Thymus (tissue), 14 donors: ENCODE measurements around the gene KLK6. TPM values are rescaled to one million over a fixed set of nuclear protein-coding genes. Genes with fewer than 3 reads are reported as not detected.

Experiments
- DNase-seq, 9 donors: peaks; one replicate each; pipeline ENCODE4 v3.0.0-alpha.2; 2013; ENCODE audit warnings: low spot score in 9 of 9, low read depth in 6 of 9, missing footprints in 1 of 9
- H3K27ac ChIP-seq, 2 donors: one replicate each; pipeline ENCODE4 v1.5.1; 2013; ENCODE audit warnings: control low read depth in 1 of 2, low read depth in 1 of 2, low read length in 1 of 2, mild to moderate bottlenecking in 1 of 2, moderate library complexity in 1 of 2
- H3K27me3 ChIP-seq, 2 donors: one replicate each; pipeline ENCODE4 v1.5.1; 2013; ENCODE audit warnings: low read length in 1 of 2; ENCODE audit not compliant: control insufficient read depth in 2 of 2, insufficient read depth in 1 of 2
- H3K36me3 ChIP-seq, 2 donors: one replicate each; pipeline ENCODE4 v1.5.1; 2013; ENCODE audit warnings: low read length in 1 of 2, mild to moderate bottlenecking in 1 of 2, moderate library complexity in 1 of 2; ENCODE audit not compliant: control insufficient read depth in 2 of 2, insufficient read depth in 2 of 2
- H3K4me1 ChIP-seq, 2 donors: one replicate each; pipeline ENCODE4 v1.5.1; 2013; ENCODE audit warnings: low read length in 2 of 2; ENCODE audit not compliant: control insufficient read depth in 2 of 2, insufficient read depth in 2 of 2
- H3K4me3 ChIP-seq, 2 donors: one replicate each; pipeline ENCODE4 v1.5.1; 2013; ENCODE audit warnings: low read length in 2 of 2, control low read depth in 1 of 2, mild to moderate bottlenecking in 1 of 2
- H3K9me3 ChIP-seq, 2 donors: one replicate each; pipeline ENCODE4 v1.5.1; 2013; ENCODE audit warnings: low read length in 1 of 2, mild to moderate bottlenecking in 1 of 2; ENCODE audit not compliant: control insufficient read depth in 2 of 2, insufficient read depth in 1 of 2
- WGBS: extraction: QIAGEN DNeasy Blood & Tissue Kit; methylation state at CpG from one replicate; pipeline ENCODE4 v1.1.7; 2013; 5-methylcytosine and 5-hydroxymethylcytosine counted together
- long read RNA-seq, 10 donors: transcript quantifications; one replicate each; lab custom pipeline, GENCODE V29; 2026
- polyA plus RNA-seq: library from polyadenylated mRNA; stranded (reverse); fragments of 200-250 nt; gene quantifications from one replicate; pipeline ENCODE4 v1.2.3, GENCODE V29; 2013
- total RNA-seq: library from RNA; stranded (reverse); fragments of 120-200 nt; gene quantifications from one replicate; pipeline ENCODE4 v1.2.4, GENCODE V29; 2013
- donor health status: healthy.

Gene KLK6
- total RNA-seq (0.24 TPM), polyA plus RNA-seq (7.0 TPM)
- long read RNA-seq, donor 1 = 0 reads
- long read RNA-seq, donor 2 = 0 reads
- long read RNA-seq, donor 3 = 0 reads
- long read RNA-seq, donor 4, partial matches to known transcripts = 0 of 1 reads
- long read RNA-seq, donor 4, other reads (novel, unspliced or antisense) = 0 of 1 reads
- long read RNA-seq, donor 5, partial matches to known transcripts = 0 of 4 reads
- long read RNA-seq, donor 5, other reads (novel, unspliced or antisense) = 0 of 4 reads
- long read RNA-seq, donor 6 = 0 reads
- long read RNA-seq, donor 7 = 0 reads
- long read RNA-seq, donor 8 = 0 reads
- long read RNA-seq, donor 9 = 0 reads
- long read RNA-seq, donor 10 = 0 reads

DNA sequence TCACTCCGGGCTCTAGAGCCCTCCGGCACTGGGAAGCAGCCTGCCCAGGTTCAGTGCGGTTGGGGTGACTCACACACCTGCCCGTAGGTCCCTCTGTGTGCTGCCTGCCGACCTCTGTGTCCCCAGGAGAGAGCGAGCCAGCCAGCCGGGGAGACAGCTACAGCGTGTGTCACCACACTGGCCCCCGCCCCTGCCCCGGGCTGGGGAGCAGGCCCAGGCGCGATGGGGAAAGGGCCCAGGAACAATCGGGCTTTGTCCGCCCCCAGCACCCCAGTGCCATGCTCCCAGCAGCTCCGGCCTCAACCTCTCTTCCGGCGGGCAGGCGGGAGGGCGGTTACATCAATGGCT lies at the start of gene KLK6:
Gene KLK6 (minus strand): TSS at position 179 of the 348 bp plus-strand sequence. CDS start 1,487 bp downstream, outside the sequence.
- no peak within 1 kb of the TSS for H3K27ac ChIP-seq
- no peaks in the 10 kb centered on the region for H3K9me3 ChIP-seq
- DNase-seq = no peak
- H3K4me3 ChIP-seq = no peak within 1 kb of the TSS
- H3K36me3 ChIP-seq = no peaks in the 10 kb centered on the region
- H3K4me1 ChIP-seq = no peaks in the 10 kb centered on the region
- no peaks in the 10 kb centered on the region for H3K27me3 ChIP-seq
- WGBS = 87% methylated on average over 19 of the region's 19 CpGs

DNA sequence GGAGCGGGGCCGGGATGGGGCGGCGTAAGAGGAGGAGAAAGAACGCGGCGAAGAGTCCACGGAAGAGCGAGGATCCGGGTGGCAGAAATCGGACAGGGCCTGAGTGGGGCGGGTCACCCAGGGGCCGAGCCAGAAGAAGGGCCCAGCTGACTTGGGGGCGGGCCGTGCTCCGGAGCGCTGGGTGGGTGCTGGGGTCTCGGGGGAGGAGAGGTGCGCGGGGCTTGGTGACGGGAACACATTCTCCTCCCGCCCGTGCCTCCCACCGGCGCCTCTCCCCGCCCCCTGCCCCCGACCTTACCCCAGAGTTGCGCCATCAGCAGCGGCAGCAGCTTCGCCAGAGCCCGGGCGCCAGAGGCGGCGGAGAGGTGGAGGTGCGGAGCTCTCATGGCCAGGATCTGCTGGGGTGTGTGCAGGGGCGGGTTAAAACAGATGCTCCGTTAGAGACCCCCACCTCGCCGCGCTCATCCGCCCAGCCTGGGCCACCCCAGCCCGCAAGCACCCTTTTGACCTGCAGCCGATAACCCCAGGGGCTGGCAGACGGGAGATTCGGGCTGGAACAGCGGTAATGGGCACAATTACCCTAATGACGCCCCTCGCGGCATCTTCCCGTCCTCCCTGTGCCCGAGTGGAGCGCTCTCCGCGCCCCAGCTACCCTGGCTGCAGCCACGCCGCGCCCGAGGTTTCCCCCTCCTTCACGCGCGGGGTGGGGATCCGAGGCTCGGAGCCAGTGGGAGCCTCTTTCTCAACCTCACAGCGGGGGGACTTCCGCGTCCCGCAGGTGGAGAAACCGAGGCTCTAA lies 49.6 kb upstream of the KLK6 start:
- no peak overlapping the region for H3K4me3 ChIP-seq
- H3K4me1 ChIP-seq = no peaks in the 10 kb centered on the region
- no peak for DNase-seq
- peak overlapping the region in 1 of 2 donors; percentile 68 for H3K27ac ChIP-seq
- H3K36me3 ChIP-seq = no peaks in the 10 kb centered on the region
- WGBS = 4% methylated on average over 68 of the region's 68 CpGs
- H3K27me3 ChIP-seq = peaks cover 30 to 64% of the 10 kb centered on the region in 2 donors
- no peaks in the 10 kb centered on the region for H3K9me3 ChIP-seq

DNA sequence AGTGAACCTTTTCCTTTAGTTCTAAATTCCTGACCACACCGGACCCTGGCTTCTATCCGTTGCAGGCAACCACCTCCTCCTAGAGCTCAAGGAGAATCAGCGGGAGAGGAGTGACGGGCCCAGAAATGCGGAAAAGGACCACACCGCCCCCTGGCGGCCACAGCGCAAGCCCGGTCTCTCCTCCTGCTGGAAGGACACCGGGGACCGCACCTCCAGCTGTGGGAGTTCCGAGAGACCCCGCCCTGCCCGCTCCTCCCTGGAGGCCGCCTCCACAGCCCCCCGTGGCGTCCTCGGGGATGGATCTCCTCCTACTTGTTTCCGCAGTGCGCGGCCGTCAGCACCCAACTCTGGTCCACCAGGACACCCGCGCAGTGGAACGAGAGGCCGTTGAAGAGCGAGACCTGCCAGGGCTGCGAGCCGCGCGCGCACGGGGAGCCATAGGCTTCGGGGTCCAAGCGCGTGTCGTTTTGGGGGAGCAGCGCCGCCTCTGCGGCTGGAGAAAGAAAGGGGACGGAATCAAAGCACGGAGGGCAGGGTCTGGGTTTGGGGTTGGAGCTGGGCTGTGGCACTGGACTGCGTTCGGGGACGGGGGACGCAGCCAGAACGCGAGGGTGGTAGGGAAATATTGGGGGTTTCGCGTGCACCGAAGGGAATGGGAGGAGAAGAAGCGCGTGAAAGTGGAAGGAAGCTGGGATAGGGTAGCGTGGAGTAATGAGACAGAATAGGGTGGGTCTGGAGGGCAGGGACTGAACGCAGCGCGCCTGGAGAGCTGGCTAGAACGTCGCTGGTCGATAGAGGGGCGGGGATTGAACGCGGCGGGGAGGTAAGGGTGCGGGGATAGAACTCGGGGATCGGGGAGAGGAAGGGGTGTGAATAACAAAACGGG lies 47.6 kb upstream of the KLK6 start:
- WGBS = 4% methylated on average over 68 of the region's 68 CpGs
- Histone ChIP-seq H3K27me3 (peaks cover 30 to 58% of the 10 kb centered on the region in 2 donors), H3K27ac (no peak overlapping the region), H3K4me3 (no peak overlapping the region), H3K9me3 (no peaks in the 10 kb centered on the region), H3K36me3 (no peaks in the 10 kb centered on the region), H3K4me1 (no peaks in the 10 kb centered on the region)
- DNase-seq = peak in 2 of 9 donors; percentile 6 to 30

DNA sequence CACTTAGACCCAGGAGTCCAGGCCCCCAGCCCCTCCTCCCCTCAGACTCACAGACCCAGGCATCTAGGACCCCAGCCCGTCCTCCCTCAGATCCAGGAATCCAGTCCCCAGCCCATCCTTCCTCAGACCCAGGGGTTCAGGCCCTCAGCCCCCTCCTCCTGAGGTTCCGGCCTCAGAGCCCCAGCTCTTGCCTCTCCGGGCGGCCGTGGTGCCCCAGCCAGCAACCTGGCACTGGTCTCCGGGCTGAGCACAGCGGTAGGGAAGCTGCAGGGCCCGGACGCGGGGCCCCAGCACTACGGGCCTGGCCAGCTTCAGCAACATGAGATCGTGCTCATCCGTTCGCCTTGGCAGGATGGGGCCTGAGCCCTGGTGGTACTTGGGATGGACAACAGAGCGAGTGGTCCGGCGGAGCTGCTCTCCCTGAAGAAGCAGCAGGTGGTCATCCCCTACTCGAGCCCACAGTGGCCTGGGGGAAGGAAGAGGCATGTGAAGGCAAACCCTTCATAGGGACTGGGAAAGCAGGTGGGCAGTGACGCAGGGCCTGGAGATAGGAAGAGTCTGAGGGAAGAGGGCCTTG lies 46.4 kb upstream of the KLK6 start:
- Histone ChIP-seq H3K27ac (no peak overlapping the region), H3K9me3 (no peaks in the 10 kb centered on the region), H3K27me3 (peaks cover 30 to 56% of the 10 kb centered on the region in 2 donors), H3K4me3 (no peak overlapping the region), H3K36me3 (no peaks in the 10 kb centered on the region), H3K4me1 (no peaks in the 10 kb centered on the region)
- DNase-seq = no peak
- WGBS = 89% methylated on average over 19 of the region's 19 CpGs

DNA sequence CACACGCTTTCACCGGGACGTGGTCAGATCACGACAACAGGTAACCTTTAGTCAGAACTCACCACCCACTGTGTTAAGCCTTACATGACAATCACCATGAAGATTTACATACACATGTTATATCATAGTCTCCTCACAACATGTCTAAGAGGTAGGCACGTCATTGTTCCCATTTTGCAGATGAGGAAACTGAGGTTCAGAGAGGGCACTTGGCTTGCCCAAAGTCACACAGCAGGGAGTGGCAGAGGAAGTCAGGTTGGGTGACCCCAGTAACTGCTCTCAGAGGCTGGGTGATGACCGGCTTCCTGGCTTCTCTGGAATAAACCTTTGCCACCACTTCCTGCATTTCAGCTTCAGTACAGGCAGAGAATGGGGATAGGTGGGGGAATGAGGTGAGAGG lies 44.9 kb upstream of the KLK6 start:
- H3K27ac ChIP-seq = no peak overlapping the region

DNA sequence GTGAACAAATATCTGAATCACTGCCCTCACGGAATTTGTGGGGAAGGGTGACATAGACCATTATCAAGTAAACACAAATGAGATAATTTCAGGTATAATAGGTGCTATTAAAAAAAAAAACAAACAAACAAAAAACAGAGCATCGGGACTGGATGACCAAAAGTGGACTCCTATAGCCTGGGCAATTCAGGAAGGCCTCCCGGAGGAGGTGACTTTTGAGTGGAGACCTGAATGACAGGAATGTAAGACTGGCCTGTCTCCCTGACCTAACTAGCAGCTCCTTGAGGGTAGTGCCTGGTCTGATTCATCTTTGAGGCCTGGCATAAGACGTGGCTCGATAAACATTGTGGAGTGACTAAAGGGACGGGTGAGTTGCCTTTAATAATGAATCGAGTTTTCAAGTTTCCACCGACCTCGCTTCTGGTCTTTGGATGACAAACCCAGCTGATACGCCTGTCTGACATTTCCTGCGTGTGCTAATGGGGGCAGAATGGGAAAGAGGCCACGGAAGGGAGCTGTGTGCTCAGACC lies 43.3 kb upstream of the KLK6 start:
- Histone ChIP-seq H3K27me3 (peaks cover 12 to 26% of the 10 kb centered on the region in 2 donors), H3K4me1 (no peaks in the 10 kb centered on the region), H3K9me3 (no peaks in the 10 kb centered on the region), H3K36me3 (no peaks in the 10 kb centered on the region), H3K4me3 (no peak overlapping the region), H3K27ac (no peak overlapping the region)
- DNase-seq = no peak
- WGBS = 76% methylated on average over 12 of the region's 12 CpGs

More for the DNA sequence above, 44.9 kb upstream of the KLK6 start:
- Histone ChIP-seq H3K9me3 (no peaks in the 10 kb centered on the region), H3K36me3 (no peaks in the 10 kb centered on the region), H3K4me1 (no peaks in the 10 kb centered on the region), H3K4me3 (no peak overlapping the region), H3K27me3 (peaks cover 18 to 41% of the 10 kb centered on the region in 2 donors)
- no peak for DNase-seq
- WGBS = 90% methylated on average over 6 of the region's 6 CpGs

DNA sequence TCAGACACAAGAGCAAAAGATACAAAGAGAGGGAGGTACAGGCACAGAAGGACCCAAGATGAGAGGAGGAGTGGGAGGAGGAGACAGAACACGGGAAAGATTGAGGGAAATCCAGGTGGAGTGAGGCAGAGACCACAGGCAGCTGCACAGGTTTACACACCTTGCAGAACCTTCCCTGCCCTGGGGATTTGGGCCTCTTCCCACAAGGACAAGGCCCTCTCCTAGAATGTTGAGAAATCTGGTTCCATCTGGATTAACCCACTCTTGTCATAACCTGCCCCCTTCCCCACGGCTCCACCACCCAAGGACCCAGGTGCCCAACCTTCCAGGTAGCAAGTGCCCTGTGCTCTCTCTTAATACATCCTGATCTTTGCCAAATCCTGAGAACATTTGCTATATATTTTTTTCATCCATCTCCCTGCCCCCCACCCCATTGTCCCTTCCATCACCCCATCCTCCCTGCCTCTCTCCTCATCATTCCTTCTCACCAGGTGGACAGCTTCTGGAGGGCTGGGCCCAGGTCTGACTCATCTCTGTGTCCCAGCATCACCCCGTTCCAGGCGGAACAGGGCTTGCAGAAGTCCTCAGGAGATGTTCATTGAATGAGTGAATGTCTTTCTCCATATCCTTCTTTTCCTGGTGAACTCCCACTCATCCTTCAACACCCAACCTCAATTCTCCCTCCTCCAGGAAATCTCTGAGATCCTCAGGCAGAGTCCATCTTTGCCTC lies 40.8 kb upstream of the KLK6 start:
- no peak overlapping the region for H3K4me3 ChIP-seq
- DNase-seq = no peak
- H3K36me3 ChIP-seq = no peaks in the 10 kb centered on the region
- no peak overlapping the region for H3K27ac ChIP-seq
- WGBS = 79% methylated on average over 4 of the region's 4 CpGs
- no peaks in the 10 kb centered on the region for H3K4me1 ChIP-seq
- H3K9me3 ChIP-seq = no peaks in the 10 kb centered on the region
- H3K27me3 ChIP-seq = peaks cover 0 to 3% of the 10 kb centered on the region in 2 donors
